ENCODE data around the gene INSYN1.
"Not testable (repeated sequence)": the region's sequence is repeated elsewhere in the genome, so short reads cannot be mapped to it uniquely, and the experiment has no call there.

The INSYN1 gene

DNA sequence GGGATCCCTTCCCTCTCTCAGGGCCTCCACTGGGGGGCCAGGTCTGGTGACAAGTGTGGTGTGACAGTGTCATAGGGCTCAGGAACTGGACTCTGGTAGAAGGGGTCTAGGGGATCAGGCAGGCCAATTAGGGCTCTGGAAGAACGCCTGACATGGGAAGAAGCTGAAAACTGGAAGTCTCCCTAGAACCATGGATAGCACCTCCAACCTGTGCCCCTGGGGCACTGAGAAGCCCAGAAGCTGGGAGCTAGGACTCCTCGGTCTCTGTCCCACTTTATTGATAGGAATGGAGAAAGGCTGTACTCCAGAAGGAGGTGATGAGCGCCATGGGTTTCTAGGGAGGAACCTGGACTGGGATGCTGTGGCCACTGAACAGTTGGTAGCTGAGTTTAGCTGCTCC is 30.7 kb downstream of the INSYN1 start:
- Mint-ChIP-seq H3K9me3 (no peaks in the 10 kb centered on the region), H3K27ac (no peak overlapping the region), H3K36me3 (ENCODE audit: low read depth) (no peaks in the 10 kb centered on the region), H3K4me1 (ENCODE audit: low read depth) (no peaks in the 10 kb centered on the region), H3K27me3 (ENCODE audit: low read depth) (peaks cover 27% of the 10 kb centered on the region), H3K4me3 (no peak overlapping the region)

DNA sequence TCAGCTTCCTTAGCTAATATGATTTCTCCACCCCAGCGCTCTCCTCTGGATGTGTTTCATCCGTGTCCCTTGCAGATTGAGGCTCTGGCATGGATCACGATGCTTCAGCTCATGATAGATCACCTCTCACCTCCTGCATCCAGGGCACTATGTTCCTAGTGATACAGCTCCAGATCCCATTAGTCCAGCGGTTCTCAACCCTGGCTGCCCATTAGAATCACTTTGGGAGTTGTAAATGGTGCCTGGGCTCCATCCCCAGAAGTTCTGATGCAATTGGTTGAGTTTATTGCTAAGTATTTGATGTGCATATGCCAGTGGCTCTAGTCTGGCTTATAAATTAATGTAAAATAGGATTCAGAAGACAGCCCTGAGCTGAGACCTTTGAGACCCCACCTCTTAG is 34.5 kb downstream of the INSYN1 start:
- H3K27me3 Mint-ChIP-seq (ENCODE audit: low read depth) = peaks cover 14% of the 10 kb centered on the region
- no peaks in the 10 kb centered on the region for H3K9me3 Mint-ChIP-seq
- no peaks in the 10 kb centered on the region for H3K36me3 Mint-ChIP-seq (ENCODE audit: low read depth)
- no peak overlapping the region for H3K4me3 Mint-ChIP-seq
- no peaks in the 10 kb centered on the region for H3K4me1 Mint-ChIP-seq (ENCODE audit: low read depth)
- no peak overlapping the region for H3K27ac Mint-ChIP-seq

DNA sequence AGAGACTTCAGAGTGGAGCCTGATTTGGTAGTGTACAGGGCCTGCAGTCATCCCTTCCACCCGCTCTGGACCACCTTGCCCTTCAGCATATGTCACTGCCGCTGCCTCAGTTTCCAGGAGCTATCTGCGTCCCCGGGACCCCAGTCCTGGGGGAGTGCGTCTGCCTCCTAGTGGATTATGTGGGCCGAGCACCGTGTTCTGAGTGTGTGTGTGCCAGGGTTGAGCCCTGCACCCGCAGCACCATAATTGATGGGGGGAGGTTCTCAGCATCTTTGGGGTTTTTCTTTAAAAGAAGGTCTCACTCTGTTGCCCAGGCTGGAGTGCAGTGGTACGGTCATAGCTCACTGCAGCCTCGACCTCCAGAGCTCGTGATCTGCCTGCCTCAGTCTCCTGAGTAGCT is 35.3 kb downstream of the INSYN1 start:
- no peak overlapping the region for H3K4me3 Mint-ChIP-seq
- H3K4me1 Mint-ChIP-seq (ENCODE audit: low read depth) = no peaks in the 10 kb centered on the region
- H3K27ac Mint-ChIP-seq = no peak overlapping the region
- H3K9me3 Mint-ChIP-seq = no peaks in the 10 kb centered on the region
- no peaks in the 10 kb centered on the region for H3K36me3 Mint-ChIP-seq (ENCODE audit: low read depth)
- peaks cover 10% of the 10 kb centered on the region for H3K27me3 Mint-ChIP-seq (ENCODE audit: low read depth)

DNA sequence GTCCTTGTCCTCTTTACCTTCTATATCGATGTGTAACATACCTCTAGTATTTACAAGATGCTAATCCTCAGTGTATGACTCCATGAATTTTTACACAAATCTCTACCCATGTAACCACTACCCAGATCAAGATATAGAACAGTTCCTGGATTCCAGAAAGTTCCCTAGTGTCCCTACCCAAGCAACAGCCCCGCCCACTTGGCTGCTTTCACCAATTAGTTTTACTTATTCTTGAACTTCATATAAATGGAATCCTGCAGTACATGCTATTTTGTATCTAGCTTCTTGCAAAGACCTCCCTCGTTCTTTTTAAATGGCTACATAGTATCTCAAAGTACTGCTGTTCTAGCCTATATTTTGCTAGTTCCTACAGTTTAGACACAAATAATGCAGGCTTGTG is 35.9 kb downstream of the INSYN1 start:
- Mint-ChIP-seq H3K4me1 (ENCODE audit: low read depth) (no peaks in the 10 kb centered on the region), H3K9me3 (no peaks in the 10 kb centered on the region), H3K4me3 (no peak overlapping the region), H3K27me3 (ENCODE audit: low read depth) (peaks cover 10% of the 10 kb centered on the region), H3K36me3 (ENCODE audit: low read depth) (no peaks in the 10 kb centered on the region), H3K27ac (no peak overlapping the region)

DNA sequence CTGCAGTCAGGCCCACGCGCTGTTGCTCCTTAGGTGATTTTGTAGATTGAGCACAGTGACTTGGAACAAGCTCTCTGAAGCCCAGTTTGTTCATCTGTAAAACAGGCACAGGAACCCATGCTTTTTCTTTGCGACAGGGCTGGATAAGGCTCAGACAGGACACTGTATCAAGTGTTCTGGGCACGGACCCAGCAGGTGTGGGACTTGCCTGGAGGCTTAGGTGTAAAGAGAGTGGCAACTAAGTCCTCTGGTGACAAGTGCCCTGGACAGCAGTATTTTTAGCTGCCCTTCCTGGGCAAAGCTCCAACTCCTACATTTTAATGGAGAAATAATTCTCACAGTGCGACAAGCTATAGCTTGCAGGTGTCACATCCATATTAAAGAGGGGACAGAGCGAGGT is 36.7 kb downstream of the INSYN1 start:
- Mint-ChIP-seq H3K27me3 (ENCODE audit: low read depth) (peaks cover 10% of the 10 kb centered on the region), H3K4me1 (ENCODE audit: low read depth) (no peaks in the 10 kb centered on the region), H3K36me3 (ENCODE audit: low read depth) (no peaks in the 10 kb centered on the region), H3K4me3 (no peak overlapping the region), H3K9me3 (no peaks in the 10 kb centered on the region), H3K27ac (no peak overlapping the region)

DNA sequence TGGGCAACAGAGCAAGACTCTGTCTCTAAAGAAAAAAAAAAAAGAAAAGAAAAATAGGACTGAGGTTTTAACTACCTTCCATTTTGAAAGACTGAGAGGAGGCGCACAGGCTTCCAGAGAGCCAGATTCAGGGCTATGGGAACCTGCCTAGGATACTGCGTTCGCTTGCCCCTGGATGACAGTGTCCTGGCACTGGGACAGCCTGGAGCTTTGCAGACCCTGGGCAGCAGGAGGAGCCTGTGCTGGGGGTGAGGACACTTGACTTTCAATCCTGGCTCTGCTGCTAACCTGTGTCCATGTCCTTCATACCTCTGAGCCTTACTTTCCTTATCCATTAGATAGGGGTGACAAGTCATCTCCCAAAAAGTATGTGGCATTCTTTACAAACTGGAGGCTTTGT is 37.7 kb downstream of the INSYN1 start:
- Mint-ChIP-seq H3K4me1 (ENCODE audit: low read depth) (no peaks in the 10 kb centered on the region), H3K27me3 (ENCODE audit: low read depth) (peaks cover 8% of the 10 kb centered on the region)

DNA sequence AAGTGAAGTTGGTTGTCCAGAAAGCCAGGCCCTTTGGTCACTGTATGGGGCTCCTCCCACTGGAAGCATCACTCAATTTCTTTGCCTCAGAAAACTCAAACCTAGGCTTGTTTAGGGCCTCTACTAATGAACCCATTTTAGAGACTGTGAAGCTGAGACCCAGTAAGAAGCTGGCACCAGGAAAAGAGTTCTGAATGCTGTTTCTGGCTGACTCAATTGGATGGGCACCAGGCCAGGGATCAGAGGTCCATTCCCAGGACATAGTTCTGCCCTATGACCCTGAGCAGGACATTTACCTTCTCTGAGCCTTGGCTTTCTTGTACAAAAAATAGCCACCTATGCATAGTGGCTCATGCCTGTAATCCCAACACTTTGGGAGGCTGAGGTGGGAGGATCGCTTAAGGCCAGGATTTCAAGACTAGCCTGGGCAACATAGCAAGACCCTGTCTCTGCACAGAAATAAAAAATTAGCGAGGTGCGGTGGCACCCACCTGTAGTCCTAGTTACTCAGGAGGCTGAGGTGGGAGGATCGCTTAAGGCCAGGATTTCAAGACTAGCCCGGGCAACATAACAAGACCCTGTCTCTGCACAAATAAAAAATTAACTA is 38.4 kb downstream of the INSYN1 start:
- Mint-ChIP-seq H3K27me3 (ENCODE audit: low read depth) (peaks cover 4% of the 10 kb centered on the region), H3K9me3 (no peaks in the 10 kb centered on the region), H3K27ac (no peak overlapping the region), H3K4me1 (ENCODE audit: low read depth) (no peaks in the 10 kb centered on the region), H3K4me3 (no peak overlapping the region), H3K36me3 (ENCODE audit: low read depth) (no peaks in the 10 kb centered on the region)

More for the DNA sequence above, 37.7 kb downstream of the INSYN1 start:
- Mint-ChIP-seq H3K27ac (no peak overlapping the region), H3K4me3 (no peak overlapping the region), H3K9me3 (no peaks in the 10 kb centered on the region), H3K36me3 (ENCODE audit: low read depth) (no peaks in the 10 kb centered on the region)

DNA sequence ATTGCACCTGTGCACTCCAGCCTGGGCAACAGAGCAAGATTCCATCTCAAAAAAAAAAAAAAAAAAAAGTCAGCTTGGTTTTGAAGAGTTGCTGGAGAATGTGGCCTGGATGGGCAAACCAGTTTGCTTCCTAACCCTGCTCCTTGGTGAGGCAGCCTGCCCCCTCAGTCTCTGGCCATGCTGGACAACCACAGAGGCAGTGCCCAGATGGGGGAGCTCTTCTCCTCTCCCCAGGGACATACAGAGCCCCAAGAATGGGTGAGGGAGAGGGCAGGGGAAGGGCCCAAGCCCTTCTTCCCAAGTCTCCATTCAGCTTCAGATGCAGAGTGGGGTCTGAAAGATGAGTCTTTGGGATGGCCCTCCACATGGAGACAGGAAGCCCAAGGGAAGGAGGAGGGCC is 41.0 kb downstream of the INSYN1 start:
- Mint-ChIP-seq H3K4me3 (no peak overlapping the region), H3K36me3 (ENCODE audit: low read depth) (no peaks in the 10 kb centered on the region), H3K27me3 (ENCODE audit: low read depth) (peaks cover 4% of the 10 kb centered on the region), H3K9me3 (no peaks in the 10 kb centered on the region), H3K4me1 (ENCODE audit: low read depth) (no peaks in the 10 kb centered on the region), H3K27ac (no peak overlapping the region)

DNA sequence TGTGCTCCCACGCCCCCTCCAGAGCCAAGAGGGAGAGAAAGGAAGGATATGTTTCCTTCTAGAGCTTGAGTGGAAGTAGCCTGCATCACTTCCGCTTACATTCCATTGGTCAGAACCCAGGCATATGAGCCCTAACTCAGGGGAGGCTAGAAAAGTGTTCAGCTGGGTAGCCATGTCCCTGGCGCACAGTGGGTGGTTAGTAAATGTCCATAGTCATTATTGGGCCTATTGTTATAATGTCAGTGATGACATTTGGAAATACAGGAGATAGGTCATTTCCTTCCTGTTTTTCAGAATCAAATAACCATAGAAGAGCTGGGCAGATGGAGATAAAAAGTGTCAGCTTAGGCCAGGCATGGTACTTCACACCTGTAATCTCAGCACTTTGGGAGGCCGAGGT is 41.6 kb downstream of the INSYN1 start:
- no peaks in the 10 kb centered on the region for H3K4me1 Mint-ChIP-seq (ENCODE audit: low read depth)
- H3K4me3 Mint-ChIP-seq = no peak overlapping the region
- H3K9me3 Mint-ChIP-seq = no peaks in the 10 kb centered on the region
- H3K27me3 Mint-ChIP-seq (ENCODE audit: low read depth) = peaks cover 4% of the 10 kb centered on the region
- H3K36me3 Mint-ChIP-seq (ENCODE audit: low read depth) = no peaks in the 10 kb centered on the region
- H3K27ac Mint-ChIP-seq = no peak overlapping the region

DNA sequence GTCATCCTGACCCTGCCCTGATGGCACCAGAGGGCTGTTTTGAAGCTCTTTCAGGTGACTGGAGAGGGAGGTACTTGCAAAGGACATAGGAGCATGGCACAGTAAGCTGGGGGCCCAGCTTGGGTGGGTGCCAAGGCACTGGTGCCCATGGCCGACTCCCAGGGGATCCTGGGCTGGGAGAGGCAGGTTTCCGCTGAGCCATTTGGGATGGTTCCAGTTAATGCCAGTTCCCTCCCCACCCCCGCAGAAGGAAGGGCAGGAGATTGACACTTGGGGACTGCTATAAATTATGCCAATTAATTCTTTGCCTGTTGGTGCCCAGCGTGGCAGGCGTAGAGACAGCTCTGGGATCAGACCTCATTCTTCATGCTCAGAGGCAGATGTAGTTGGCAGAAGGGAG is 42.8 kb downstream of the INSYN1 start:
- Mint-ChIP-seq H3K27ac (no peak overlapping the region), H3K4me3 (no peak overlapping the region), H3K4me1 (ENCODE audit: low read depth) (no peaks in the 10 kb centered on the region), H3K9me3 (no peaks in the 10 kb centered on the region), H3K27me3 (ENCODE audit: low read depth) (peaks cover 4% of the 10 kb centered on the region), H3K36me3 (ENCODE audit: low read depth) (no peaks in the 10 kb centered on the region)

DNA sequence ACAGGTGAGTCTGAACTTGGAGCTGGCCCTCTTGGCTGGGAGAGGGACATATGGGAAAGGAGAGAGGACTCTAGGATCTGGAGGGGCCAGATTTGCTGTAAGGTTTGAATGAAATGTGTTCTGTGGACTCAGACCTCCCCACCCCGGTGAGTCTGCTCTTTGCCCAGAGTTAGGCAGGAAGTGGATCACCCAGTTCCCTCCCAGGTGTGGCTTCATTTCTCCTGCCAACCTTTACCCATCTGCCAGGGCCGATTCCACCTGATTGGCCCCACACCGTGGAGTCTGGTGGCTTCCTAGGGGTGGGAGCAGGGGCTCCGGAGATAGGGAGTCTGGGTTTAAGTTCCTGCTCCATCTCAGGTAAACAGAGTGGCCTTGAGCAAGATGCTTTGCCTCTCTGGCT is 43.5 kb downstream of the INSYN1 start:
- H3K27ac Mint-ChIP-seq = no peak overlapping the region
- H3K36me3 Mint-ChIP-seq (ENCODE audit: low read depth) = no peaks in the 10 kb centered on the region
- H3K4me1 Mint-ChIP-seq (ENCODE audit: low read depth) = peaks cover 1% of the 10 kb centered on the region
- no peak overlapping the region for H3K4me3 Mint-ChIP-seq
- peaks cover 4% of the 10 kb centered on the region for H3K27me3 Mint-ChIP-seq (ENCODE audit: low read depth)
- no peaks in the 10 kb centered on the region for H3K9me3 Mint-ChIP-seq

DNA sequence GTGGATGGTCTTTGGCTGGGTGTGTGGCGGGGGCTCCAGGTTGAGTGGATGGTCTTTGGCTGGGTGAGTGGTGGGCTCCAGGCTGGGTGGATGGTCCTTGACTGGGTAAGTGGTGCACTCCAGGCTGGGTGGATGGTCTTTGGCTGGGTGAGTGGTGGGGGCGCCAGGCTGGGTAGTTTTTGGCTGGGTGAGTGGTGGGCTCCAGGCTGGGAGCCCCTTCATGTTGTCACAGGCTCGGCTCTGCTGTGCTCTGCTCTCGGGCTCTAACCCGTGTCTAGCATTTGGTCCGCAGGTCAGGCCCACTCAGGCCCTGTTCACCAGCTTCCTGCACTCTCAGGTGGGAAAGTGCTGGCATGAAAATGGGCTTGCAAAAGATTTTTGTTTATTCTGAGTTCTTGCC is 43.9 kb downstream of the INSYN1 start:
- Mint-ChIP-seq H3K27ac (no peak overlapping the region), H3K4me3 (no peak overlapping the region), H3K27me3 (ENCODE audit: low read depth) (peaks cover 4% of the 10 kb centered on the region), H3K9me3 (no peaks in the 10 kb centered on the region), H3K36me3 (ENCODE audit: low read depth) (no peaks in the 10 kb centered on the region), H3K4me1 (ENCODE audit: low read depth) (peaks cover 3% of the 10 kb centered on the region)

DNA sequence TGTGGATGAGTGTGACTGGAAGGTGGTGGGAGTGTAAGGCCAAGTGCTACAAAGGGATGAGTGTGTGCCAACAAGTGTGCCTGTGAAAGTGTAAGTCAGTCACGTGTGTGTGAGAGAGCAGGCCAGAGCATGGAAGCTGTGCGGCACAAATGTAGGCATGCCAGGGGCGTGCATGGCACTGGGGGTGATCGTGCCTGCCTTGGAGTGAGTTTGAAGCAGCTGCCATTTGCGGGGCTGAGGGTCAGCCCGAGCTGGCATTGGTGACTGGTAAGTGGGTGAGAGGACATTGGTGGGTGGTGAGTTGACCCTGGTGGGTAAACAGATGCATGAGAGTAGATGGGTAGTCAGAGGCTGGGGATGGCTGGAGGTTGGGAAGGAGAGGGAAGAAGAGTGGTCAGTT is 44.5 kb downstream of the INSYN1 start:
- H3K36me3 Mint-ChIP-seq (ENCODE audit: low read depth) = no peaks in the 10 kb centered on the region
- H3K27me3 Mint-ChIP-seq (ENCODE audit: low read depth) = peaks cover 4% of the 10 kb centered on the region
- no peaks in the 10 kb centered on the region for H3K9me3 Mint-ChIP-seq
- H3K4me3 Mint-ChIP-seq = no peak overlapping the region
- H3K4me1 Mint-ChIP-seq (ENCODE audit: low read depth) = peaks cover 3% of the 10 kb centered on the region
- no peak overlapping the region for H3K27ac Mint-ChIP-seq

DNA sequence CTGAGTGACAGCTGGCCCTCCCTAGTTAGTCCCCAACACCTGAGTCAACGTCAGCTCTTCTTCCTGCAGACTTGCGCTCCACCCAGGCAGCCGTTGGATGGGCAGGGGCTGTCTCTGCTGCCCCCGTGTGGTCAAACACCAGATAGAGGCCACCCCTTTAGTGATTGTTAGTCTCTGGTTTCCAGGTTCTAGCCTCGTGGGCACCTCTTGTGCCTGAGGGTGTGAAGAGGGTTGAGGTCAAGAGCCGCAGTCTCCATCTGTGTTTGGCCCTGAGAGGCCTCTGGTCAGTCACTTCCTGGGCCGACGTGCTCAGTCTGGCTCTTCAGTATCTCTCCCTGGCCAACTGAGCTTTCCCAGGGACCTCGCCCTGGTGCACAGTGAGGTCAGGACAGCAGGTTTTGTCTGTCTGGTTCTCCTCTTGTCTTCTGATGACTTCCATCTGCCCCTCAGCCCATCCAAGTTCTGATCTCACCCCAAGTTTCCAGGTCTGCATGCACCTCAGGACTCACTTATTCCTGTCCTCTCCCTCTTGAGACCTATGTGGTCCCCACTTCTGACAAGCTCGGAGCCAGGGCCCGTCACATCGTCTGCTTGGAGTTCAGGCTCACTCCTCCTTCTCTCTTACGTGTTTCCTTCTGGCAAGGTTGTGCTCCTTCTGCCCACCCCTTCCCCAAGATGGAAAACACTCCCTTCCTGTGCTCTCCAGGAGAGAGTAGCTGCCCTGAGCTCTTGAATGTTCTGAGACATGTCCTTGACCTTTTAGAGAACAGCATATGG is 48.1 kb downstream of the INSYN1 start:
- H3K27me3 Mint-ChIP-seq (ENCODE audit: low read depth) = peaks cover 9% of the 10 kb centered on the region
- no peak overlapping the region for H3K4me3 Mint-ChIP-seq
- H3K4me1 Mint-ChIP-seq (ENCODE audit: low read depth) = peaks cover 7% of the 10 kb centered on the region
- H3K9me3 Mint-ChIP-seq = no peaks in the 10 kb centered on the region
- no peak overlapping the region for H3K27ac Mint-ChIP-seq
- H3K36me3 Mint-ChIP-seq (ENCODE audit: low read depth) = no peaks in the 10 kb centered on the region

DNA sequence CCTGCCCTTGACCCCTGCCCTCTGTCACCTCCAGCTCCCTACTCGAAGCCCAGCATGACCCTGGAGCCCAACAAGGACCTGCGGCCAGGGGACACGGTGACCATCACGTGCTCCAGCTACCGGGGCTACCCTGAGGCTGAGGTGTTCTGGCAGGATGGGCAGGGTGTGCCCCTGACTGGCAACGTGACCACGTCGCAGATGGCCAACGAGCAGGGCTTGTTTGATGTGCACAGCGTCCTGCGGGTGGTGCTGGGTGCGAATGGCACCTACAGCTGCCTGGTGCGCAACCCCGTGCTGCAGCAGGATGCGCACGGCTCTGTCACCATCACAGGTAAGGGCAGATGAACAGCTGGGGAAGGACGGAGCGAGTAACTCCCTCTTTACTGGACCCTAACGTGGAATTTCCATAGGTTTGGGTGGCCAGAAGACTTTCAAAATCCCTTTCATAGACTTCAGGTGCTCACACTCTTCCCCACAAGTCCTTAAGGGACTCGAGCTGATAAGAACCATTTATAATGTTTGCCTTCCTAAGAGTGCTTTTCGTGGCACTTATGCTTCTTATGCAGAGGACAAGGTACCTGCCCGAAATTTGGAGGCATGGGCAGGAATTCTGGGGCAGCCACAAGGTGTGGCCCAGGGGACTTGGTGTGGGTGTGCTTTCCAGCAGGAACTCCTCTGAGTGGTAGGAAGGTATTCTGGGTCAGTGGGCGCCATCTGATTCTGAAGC is 48.8 kb downstream of the INSYN1 start:
- not testable (repeated sequence) for H3K27ac Mint-ChIP-seq; H3K36me3 Mint-ChIP-seq (ENCODE audit: low read depth); H3K4me3 Mint-ChIP-seq; H3K9me3 Mint-ChIP-seq
- peaks cover 10% of the 10 kb centered on the region for H3K4me1 Mint-ChIP-seq (ENCODE audit: low read depth)
- H3K27me3 Mint-ChIP-seq (ENCODE audit: low read depth) = peaks cover 13% of the 10 kb centered on the region

Data from T-helper 1 cell treated with Interleukin-12 subunit alpha and Interleukin-12 subunit beta and Interleukin-4 antibody, amounts not matched to agents 30 μg/mL and 1 μg/mL, for 36 hours (primary cell).